Measurements from ENCODE around the gene C2orf92.

C2orf92 gene

GRCh38 chr2:97651114-97651513 is 18.4 kb upstream of the C2orf92 start:
- H3K27ac ChIP-seq: no peak overlapping the region
- no peak for TF ChIP-seq CTCF (conservative IDR thresholded peaks at IDR 0.05)
- no peak for TF ChIP-seq ZFX (IDR thresholded peaks at IDR 0.05)

DNA sequence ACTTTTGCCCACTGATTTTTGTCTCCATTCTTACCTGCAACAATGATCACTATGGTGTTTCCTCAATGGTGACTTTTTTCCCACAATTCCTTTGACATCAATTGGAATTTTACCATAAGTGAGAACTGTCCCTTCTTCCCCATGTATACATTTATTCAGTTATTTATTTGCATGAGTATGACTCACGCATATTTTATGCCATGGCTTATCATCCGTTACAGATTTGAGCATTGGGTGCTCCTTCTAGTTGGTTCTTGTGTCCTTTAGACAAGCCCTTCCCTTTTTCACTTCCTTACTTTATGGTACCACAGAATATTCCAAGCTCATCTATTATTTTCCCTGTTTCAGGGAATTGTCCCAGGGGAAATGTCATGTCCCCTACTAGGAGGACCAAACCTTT is 16.0 kb upstream of the C2orf92 start:
- no peak for TF ChIP-seq CTCF (conservative IDR thresholded peaks at IDR 0.05)
- TF ChIP-seq ZFX (IDR thresholded peaks at IDR 0.05): no peak
- no peak overlapping the region for H3K27ac ChIP-seq

GRCh38 chr2:97653874-97654273 is 15.6 kb upstream of the C2orf92 start:
- no peak overlapping the region for H3K27ac ChIP-seq
- TF ChIP-seq CTCF (conservative IDR thresholded peaks at IDR 0.05) (no peak), ZFX (IDR thresholded peaks at IDR 0.05) (no peak)

GRCh38 chr2:97654309-97654708 is 15.2 kb upstream of the C2orf92 start:
- no peak for TF ChIP-seq CTCF (conservative IDR thresholded peaks at IDR 0.05)
- TF ChIP-seq ZFX (IDR thresholded peaks at IDR 0.05): no peak
- no peak overlapping the region for H3K27ac ChIP-seq

GRCh38 chr2:97654791-97655190 is 14.7 kb upstream of the C2orf92 start:
- no peak for TF ChIP-seq CTCF (conservative IDR thresholded peaks at IDR 0.05)
- TF ChIP-seq ZFX (IDR thresholded peaks at IDR 0.05): no peak
- H3K27ac ChIP-seq: no peak overlapping the region

- no peak for TF ChIP-seq ZFX (IDR thresholded peaks at IDR 0.05)
- no peak for TF ChIP-seq CTCF (conservative IDR thresholded peaks at IDR 0.05)
- no peak overlapping the region for H3K27ac ChIP-seq
Measured at GRCh38 chr2:97656129-97656755, 13.3 kb upstream of the C2orf92 start.

DNA sequence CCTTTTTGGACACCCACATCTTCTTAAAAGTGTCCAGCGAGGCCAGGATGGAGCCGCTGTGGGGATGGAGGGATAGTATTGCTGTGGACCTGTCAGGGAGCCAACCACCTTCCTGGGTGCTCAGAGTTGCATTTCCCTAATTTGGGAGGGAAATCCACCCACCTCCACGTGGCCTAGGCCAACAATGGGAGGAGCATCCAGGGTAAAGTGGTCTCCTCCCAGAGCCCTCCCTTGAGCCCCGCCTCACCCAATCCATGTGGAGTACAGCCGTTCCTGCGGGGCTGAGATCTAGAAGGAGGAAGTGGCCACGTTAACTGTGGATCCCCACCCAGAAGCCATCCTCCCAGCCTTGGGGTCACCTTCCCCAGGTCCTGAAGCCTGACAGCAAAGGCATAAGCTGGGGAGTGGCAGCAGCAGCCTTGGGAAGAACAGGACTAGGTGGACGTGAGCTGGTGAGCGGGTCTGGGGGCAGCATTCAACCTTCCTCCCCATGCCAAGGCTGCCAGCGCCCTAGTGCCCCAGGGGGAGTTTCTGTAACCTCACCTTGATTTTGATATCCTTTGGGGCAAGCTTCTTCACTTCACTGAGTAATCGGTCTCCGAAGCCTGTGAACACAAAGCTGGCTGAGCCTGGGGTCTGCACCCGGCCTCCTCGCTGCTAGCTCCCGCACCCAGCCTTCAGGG is 12.5 kb upstream of the C2orf92 start:
- H3K27ac ChIP-seq: no peak overlapping the region
- no peak for TF ChIP-seq ZFX (IDR thresholded peaks at IDR 0.05)
- no peak for TF ChIP-seq CTCF (conservative IDR thresholded peaks at IDR 0.05)

Data from C4-2B (cell line).